Measurements from ENCODE around the gene GKN2. TPM values are rescaled to one million over a fixed set of nuclear protein-coding genes. Genes with fewer than 3 reads are reported as not detected.
A peak's percentile ranks its signal among the peaks of the same experiment; 100 is the strongest.

GKN2 gene
- polyA plus RNA-seq, 2 of the 4 experiments (the other 2 are of a cell fraction): 0.93 to 3.7 TPM

DNA sequence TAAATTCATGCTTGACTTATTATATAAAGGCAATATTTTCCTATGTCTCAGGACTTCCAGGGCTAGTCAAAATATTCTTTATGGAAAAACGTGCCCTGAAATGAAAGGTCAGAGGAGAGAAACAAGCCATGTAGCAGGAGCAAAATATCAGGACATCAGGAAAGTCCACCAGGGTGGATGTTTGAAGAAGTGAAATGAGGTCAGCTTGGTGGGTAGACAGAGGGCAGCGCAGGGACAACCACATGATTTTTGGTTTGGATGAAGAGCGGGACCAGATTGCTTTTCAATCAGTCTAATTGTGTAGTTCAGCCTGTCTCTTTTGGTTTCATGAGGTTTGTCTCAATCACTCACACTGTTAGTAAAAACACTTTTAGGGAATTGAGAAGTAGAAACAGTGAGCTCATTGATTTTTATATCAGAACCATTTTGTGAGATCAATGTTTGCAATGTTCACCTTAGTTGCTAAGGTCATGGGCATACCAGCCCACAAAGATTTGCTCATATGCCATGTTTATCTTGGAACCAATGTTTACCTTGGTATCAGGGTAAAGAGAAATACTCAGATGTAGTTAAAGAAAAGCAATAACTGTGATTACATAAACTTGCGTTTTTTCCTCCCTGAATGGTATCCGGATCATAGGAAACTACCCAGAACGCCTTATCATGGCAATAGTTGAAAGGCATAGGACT is 32.1 kb downstream of the GKN2 start:
- Histone ChIP-seq H3K27ac (no peak overlapping the region), H3K4me1 (peaks cover 12% of the 10 kb centered on the region; the same call in 2 of the 3 replicates), H3K9me3 (no peaks in the 10 kb centered on the region), H3K4me3 (no peak overlapping the region), H3K4me2 (no peak overlapping the region)
- FAIRE-seq (peak; percentile 28), DNase-seq (ENCODE audit: low read depth in 1 of 2, low spot score in 1 of 2) (no peak), ATAC-seq (no peak)
- POLR2A ChIA-PET: no interaction called here
- no peak for TF ChIP-seq ZFP36 (IDR thresholded peaks at IDR 0.05; ENCODE audit: borderline replicate concordance, partially characterized antibody)
- TF ChIP-seq HOXB5 (CRISPR knock-in tag; IDR thresholded peaks at IDR 0.05): no peak
- TF ChIP-seq EHF (CRISPR knock-in tag; IDR thresholded peaks at IDR 0.05): no peak
- TF ChIP-seq FOSL2 (IDR thresholded peaks at IDR 0.05): no peak
- no peak for TF ChIP-seq FOSL2 (CRISPR knock-in tag; IDR thresholded peaks at IDR 0.05)
- no peak for TF ChIP-seq RNF2 (IDR thresholded peaks at IDR 0.05; ENCODE audit: borderline replicate concordance, low read depth)
- TF ChIP-seq ESRRA (IDR thresholded peaks at IDR 0.05; ENCODE audit: borderline replicate concordance, low read length): no peak
- TF ChIP-seq RFX5 (IDR thresholded peaks at IDR 0.05): no peak
- TF ChIP-seq POLR2A (IDR thresholded peaks at IDR 0.05; ENCODE audit: low read length): no peak
- no peak for TF ChIP-seq ZNF302 (CRISPR knock-in tag; IDR thresholded peaks at IDR 0.05)
- TF ChIP-seq TFCP2L1 (CRISPR knock-in tag; IDR thresholded peaks at IDR 0.05): no peak
- no peak for TF ChIP-seq HOXB13 (CRISPR knock-in tag; IDR thresholded peaks at IDR 0.05; ENCODE audit: low read depth)
- TF ChIP-seq MAFK (IDR thresholded peaks at IDR 0.05; ENCODE audit: partially characterized antibody): no peak
- TF ChIP-seq FOXS1 (CRISPR knock-in tag; IDR thresholded peaks at IDR 0.05): no peak
- CTCF ChIA-PET: interaction anchor here (0.8 to 11.6 kb wide), 5 partner anchors 170 to 457 kb away, joined by 4 to 227 read pairs (median 5); no protein-coding TSS in a partner anchor
- 76% methylated on average over 6 of the region's 6 CpGs for WGBS (ENCODE audit: missing lambda C conversion rate)

DNA sequence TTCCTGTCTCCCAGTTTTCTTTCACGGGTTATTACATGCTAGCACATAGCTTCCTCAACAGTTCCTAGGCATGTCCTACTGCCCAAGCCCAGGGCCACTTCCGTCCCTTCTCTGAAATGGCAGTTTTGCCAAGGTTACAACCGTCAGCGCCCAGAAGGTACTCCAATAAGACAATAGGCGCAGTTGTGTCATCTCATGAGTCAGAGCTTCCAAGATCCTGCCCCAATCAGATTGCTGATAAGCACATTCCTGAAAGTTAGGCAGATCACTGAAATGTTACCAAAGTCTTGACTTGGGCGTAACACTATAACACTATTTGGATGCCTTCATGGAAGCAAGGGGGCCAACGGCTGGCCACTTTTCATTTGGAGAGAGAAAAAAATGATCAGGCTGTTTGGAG is 34.2 kb downstream of the GKN2 start:
- peak in 1 of 2 experiments; percentile 22 for DNase-seq (ENCODE audit: low read depth in 1 of 2, low spot score in 1 of 2)
- Histone ChIP-seq H3K4me3 (no peak overlapping the region), H3K4me2 (no peak overlapping the region), H3K4me1 (peaks cover 12% of the 10 kb centered on the region; the same call in 2 of the 3 replicates), H3K27ac (no peak overlapping the region), H3K9me3 (no peaks in the 10 kb centered on the region)
- FAIRE-seq: no peak
- 69% methylated on average over 7 of the region's 7 CpGs for WGBS (ENCODE audit: missing lambda C conversion rate)
- ATAC-seq: no peak
- POLR2A ChIA-PET: no interaction called here
- CTCF ChIA-PET: interaction anchor here (0.6 to 11.6 kb wide), 8 partner anchors 9 to 801 kb away, joined by 3 to 227 read pairs (median 4); no protein-coding TSS in a partner anchor
- TF ChIP-seq, protein P1, sequence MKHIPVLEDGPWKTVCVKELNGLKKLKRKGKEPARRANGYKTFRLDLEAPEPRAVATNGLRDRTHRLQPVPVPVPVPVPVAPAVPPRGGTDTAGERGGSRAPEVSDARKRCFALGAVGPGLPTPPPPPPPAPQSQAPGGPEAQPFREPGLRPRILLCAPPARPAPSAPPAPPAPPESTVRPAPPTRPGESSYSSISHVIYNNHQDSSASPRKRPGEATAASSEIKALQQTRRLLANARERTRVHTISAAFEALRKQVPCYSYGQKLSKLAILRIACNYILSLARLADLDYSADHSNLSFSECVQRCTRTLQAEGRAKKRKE (CRISPR knock-in tag; IDR thresholded peaks at IDR 0.05; ENCODE audit: low read depth): no peak
- no peak for TF ChIP-seq CHD2 (IDR thresholded peaks at IDR 0.05; ENCODE audit: low read length, partially characterized antibody)
- TF ChIP-seq NFE2L2 (conservative IDR thresholded peaks at IDR 0.05; ENCODE audit: low read length): no peak
- TF ChIP-seq GATA3 (IDR thresholded peaks at IDR 0.05; ENCODE audit: borderline replicate concordance): no peak
- TF ChIP-seq RARB (CRISPR knock-in tag; IDR thresholded peaks at IDR 0.05): no peak
- TF ChIP-seq, protein P2, sequence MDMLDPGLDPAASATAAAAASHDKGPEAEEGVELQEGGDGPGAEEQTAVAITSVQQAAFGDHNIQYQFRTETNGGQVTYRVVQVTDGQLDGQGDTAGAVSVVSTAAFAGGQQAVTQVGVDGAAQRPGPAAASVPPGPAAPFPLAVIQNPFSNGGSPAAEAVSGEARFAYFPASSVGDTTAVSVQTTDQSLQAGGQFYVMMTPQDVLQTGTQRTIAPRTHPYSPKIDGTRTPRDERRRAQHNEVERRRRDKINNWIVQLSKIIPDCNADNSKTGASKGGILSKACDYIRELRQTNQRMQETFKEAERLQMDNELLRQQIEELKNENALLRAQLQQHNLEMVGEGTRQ (IDR thresholded peaks at IDR 0.05): no peak
- no peak for TF ChIP-seq EHMT2 (IDR thresholded peaks at IDR 0.05; ENCODE audit: low read depth)
- TF ChIP-seq HOXA7 (CRISPR knock-in tag; IDR thresholded peaks at IDR 0.05): no peak
- TF ChIP-seq FOXS1 (CRISPR knock-in tag; IDR thresholded peaks at IDR 0.05): no peak
- TF ChIP-seq PHF8 (IDR thresholded peaks at IDR 0.05; ENCODE audit: borderline replicate concordance, low read depth): no peak
- TF ChIP-seq RNF2 (IDR thresholded peaks at IDR 0.05; ENCODE audit: borderline replicate concordance, low read depth): no peak
- TF ChIP-seq, protein P3, sequence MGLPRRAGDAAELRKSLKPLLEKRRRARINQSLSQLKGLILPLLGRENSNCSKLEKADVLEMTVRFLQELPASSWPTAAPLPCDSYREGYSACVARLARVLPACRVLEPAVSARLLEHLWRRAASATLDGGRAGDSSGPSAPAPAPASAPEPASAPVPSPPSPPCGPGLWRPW (IDR thresholded peaks at IDR 0.05): no peak
- no peak for TF ChIP-seq RFX5 (IDR thresholded peaks at IDR 0.05)
- no peak for TF ChIP-seq FOSB (CRISPR knock-in tag; IDR thresholded peaks at IDR 0.05)
- no peak for TF ChIP-seq BHLHE40 (IDR thresholded peaks at IDR 0.05; ENCODE audit: low read depth, low read length)
- TF ChIP-seq NPAS2 (CRISPR knock-in tag; IDR thresholded peaks at IDR 0.05; ENCODE audit: borderline replicate concordance): no peak
- no peak for TF ChIP-seq FOSL2 (IDR thresholded peaks at IDR 0.05)
- no peak for TF ChIP-seq FOSL2 (CRISPR knock-in tag; IDR thresholded peaks at IDR 0.05)
- no peak for TF ChIP-seq JUN (IDR thresholded peaks at IDR 0.05)
- no peak for TF ChIP-seq MYC (IDR thresholded peaks at IDR 0.05; ENCODE audit: borderline replicate concordance, low read length)
- TF ChIP-seq, protein P4, sequence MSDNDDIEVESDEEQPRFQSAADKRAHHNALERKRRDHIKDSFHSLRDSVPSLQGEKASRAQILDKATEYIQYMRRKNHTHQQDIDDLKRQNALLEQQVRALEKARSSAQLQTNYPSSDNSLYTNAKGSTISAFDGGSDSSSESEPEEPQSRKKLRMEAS (IDR thresholded peaks at IDR 0.05): no peak
